GM18508 (cell line): Measurements from ENCODE around the gene HCFC1R1.
"Not testable (repeated sequence)": the region's sequence is repeated elsewhere in the genome, so short reads cannot be mapped to it uniquely, and the experiment has no call there.

Experiments
- ATAC-seq: cut with Tn5 transposase; IDR thresholded peaks from one replicate; pipeline ENCODE4 v1.9.1; 2021; ENCODE audit warnings: moderate number of reproducible peaks; ENCODE audit not compliant: insufficient read depth, unreplicated experiment

HCFC1R1 gene

DNA sequence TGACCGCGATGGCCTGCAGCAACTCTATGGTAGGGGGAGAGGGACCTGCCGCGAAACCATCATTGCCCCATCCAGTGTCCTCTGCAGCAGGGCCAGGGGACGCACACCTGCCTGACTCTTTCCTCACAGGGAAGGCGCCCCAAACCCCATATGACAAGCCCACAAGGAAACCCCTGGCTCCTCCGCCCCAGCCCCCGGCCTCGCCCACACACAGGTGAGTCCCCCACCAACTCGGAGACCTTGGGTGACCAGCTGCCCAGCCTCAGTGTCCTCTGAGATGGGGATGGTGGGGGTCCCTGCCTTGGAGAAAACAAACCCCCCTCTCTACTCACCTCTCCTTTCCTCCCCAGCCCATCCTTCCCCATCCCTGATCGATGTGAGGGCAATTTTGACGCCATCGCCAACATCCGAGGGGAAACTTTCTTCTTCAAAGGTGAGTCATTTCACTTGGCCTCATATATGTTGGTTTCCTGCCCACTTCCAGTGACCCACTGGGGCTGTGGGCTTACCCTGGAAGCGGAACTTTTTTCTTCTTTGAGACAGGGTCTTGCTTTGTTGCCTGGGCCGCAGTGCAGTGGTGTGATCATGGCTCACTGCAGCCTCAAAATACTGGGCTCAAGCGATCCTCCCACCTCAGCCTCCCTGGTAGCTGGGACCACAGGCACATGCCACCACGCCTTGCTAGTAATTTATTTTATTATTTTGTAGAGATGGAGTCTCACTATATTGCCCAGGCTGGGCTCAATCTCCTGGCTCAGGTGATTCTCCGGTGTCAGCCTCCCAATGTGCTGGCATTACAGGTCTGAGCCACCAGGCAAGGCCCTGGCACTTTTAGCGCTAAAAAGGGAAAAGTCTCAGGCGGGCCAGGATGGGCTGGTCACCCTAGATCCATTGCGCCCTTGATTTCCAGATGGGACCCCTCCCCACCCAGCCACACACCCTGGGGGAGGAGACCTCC lies 33.7 kb upstream of the HCFC1R1 start:
- no peak for ATAC-seq

DNA sequence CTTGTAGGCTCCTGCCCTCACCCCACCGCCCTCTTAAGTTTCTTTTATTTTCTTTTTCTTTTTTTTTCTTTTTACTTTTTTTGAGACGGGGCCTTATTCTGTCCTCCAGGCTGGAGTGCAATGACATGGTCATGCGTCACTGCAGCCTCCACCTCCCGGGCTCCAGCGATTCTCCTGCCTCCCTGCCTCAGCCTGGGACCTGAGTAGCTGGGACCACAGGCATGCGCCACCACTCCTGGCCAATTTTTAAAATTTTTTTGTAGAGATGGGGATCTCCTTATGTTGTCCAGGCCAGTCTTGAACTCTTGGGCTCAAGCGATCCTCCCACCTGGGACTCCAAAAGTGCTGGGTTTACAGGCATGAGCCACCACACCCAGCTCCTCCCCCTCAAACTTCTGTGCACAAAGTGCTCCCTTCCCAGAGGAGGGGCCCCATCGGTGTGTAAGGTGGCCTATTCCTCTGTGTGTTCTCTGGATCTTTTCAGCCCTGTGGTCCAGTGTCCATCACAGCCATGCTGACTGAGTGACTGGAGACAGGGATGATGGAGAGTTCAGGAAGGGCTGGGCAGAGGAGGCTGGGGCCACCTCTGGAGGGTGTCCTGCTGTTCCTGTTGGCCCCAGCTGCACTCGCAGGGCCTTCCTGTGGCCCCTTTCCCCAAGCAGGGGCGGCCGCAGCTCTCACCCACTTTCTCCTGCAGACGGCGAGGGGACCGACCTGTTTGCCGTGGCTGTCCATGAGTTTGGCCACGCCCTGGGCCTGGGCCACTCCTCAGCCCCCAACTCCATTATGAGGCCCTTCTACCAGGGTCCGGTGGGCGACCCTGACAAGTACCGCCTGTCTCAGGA lies 32.8 kb upstream of the HCFC1R1 start:
- no peak for ATAC-seq

DNA sequence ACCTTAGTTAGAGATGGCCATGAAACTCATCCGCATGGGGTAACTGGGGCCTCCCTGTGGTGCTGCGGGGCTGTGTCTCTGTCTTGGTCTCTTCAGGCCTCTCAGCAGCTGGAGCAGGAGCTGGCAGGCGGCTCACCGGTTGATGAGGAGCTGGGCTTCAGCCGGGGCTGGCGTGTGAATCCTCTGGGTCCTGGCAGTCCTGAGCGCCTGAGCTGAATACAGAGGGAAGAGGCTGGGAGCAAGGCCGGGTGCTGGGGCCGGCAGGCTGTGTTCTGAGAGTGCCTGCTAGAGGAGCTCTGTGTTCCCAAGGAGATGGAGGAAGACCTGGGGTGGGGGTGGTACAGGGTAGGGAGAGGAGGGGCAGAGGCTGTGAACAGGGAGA lies 32.0 kb upstream of the HCFC1R1 start:
- ATAC-seq, result not testable (repeated sequence)

GRCh38 chr16:3054965-3055733 lies 31.4 kb upstream of the HCFC1R1 start:
- ATAC-seq, result no peak

DNA sequence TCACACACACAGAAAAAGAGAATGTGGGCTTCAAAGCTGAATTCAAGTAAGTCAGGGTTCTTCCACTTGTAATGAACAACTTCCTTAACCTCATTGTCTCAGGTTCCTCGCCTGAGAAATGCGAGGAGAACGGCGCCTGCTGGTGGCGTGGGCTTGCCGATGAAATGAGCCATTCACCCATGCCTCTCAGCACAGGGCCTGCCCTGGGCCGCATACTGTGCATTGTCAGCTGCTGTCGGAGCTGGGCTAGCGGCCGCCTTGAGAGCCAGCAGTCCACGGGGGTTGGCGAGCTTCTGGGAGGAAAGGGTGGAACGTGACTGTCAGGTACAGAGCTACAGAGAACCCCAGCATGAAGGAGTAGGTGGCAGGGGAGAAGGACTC lies 29.6 kb upstream of the HCFC1R1 start:
- ATAC-seq, result not testable (repeated sequence)

DNA sequence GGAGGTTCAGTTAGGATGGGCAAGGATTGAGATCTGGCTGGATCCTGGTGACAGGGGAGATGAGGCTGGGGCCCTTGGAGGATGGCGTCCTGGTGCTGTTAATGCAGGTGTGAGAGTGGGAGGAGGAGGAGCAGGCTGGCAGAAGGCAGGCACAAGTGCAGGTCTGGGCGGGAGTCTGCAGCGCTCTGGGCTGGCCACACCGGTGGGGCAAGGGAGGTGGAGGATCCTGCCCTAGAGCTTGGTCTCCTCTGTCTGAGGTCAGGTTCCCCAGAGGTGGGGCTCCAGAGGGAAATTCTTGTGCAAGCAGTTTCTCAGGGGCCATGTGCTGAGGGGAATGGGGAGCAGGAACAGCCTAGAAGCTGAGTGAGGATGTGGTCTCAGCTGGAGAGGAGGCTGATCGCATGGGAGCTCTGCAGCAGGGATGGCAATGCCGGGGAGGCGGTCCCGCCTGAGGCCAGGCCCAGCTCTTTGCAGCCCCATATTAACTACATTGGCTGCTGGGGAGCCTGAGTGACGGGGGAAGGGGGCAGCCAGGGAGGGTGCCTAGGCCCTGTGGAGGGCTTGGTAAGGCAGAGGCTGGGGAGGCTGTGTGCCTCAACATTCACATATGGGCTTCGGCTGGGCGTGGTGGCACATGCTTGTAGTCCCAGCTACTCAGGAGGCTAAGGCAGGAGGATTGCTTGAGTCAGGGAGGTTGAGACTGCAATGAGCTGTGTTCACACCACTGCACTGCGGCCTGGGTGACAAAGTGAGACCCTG lies 29.0 kb upstream of the HCFC1R1 start:
- ATAC-seq, result not testable (repeated sequence)

DNA sequence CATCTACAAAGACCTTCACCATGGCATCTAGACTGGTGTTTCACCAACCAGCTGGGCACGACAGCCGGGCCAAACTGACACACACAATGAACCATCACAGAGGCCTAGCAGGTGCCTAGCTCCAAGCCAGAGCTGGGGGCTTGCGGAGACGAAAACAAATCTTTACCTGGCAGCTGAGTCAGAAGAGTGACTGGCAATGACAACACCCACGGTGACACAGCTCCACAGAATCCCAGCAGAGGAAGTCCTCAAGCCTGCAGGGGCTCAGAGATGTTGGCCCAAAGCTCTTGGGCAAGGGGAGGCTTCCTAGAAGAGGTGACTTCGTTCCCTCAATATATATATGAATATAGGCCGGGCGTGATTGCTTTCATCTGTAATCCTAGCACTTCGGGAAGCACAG lies 27.8 kb upstream of the HCFC1R1 start:
- no peak for ATAC-seq

- ATAC-seq, result no peak
These were observed 27.3 kb upstream of the HCFC1R1 start for GRCh38 chr16:3051009-3051408.

DNA sequence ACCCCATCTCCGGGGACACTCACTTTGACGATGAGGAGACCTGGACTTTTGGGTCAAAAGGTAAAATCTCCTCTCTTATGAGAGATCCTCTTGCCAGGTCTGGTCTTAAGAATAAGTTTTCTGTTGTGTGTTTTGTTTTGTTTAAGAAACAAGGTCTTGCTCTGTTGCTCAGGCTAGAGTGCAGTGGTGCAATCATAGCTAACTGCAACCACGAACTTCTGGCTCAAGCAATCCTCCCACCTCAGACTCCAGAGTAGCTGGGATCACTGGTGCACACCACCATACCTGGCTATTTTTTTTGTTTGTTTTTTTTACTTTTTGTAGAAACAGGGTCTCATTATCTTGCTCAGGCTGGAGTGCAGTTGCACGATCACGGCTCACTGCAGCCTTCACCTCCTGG lies 26.7 kb upstream of the HCFC1R1 start:
- no peak for ATAC-seq

- no peak for ATAC-seq
These were observed 26.3 kb upstream of the HCFC1R1 start for GRCh38 chr16:3049921-3050481.

- ATAC-seq, result no peak
These were observed 23.6 kb upstream of the HCFC1R1 start for GRCh38 chr16:3047387-3047720.

- no peak for ATAC-seq
These were observed 23.1 kb upstream of the HCFC1R1 start for GRCh38 chr16:3046641-3047386.

GRCh38 chr16:3045758-3046640 lies 22.3 kb upstream of the HCFC1R1 start, which contains the start of gene MMP25:
Gene MMP25, plus strand, starts transcription at chr16:3046561. Its CDS starts 357 bp downstream, at chr16:3046918.
- no peak for ATAC-seq

DNA sequence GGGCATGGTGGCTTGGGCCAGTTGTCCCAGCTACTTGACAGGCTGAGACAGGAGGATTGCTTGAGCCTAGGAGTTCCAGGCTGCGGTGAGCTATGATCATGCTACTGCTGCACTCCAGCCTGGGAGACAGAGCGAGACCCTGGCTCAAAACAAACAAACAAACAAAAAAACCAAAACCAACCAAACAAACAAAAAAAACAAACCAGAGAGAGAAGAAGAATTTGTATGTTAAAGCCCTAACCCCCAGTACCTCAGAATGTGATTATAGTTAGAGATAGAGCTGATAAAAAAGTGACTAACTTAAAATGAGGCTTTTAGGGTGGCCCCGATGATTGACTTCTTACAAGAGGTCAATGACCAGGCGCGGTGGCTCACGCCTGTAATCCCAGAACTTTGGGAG lies 21.0 kb upstream of the HCFC1R1 start:
- no peak for ATAC-seq

DNA sequence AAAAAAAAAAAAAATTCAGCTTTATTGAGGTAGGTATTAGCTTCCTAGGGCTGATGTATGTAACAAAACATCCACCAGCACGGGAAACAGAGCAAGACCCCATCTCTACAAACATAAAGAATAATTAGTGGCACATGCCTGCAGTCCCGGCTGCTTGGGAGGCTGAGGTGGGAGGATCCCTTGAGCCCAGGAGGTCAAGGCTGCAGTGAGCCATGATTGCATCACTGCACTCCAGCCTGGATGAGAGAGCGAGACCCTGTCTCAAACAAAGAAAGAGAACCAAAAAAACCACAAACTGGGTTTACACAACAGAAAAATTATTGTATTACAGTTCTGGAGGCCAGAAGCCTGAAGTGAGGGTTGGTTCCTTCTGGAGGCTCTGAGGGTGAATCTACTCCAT lies 18.6 kb upstream of the HCFC1R1 start:
- no peak for ATAC-seq

DNA sequence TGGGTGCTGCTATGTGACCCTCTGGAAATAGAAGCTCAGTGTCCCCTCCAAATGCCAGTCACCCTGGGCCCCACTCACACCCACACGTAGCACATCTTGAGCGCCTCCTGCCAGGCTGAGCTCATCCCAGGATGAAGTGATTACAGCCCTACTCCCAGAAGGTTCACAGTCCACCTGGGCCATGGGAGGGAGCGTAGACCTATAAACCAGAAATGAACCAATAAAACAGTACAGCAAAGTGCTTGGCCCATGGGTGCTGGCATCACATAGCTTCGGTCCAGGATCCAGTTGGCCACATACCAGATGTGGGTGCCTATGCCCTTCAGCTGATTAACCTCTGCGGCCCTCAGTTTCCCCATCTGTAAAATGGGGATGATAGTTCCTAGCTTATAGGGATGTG lies 15.2 kb upstream of the HCFC1R1 start:
- no peak for ATAC-seq

GRCh38 chr16:3038256-3038655 lies 14.5 kb upstream of the HCFC1R1 start:
- no peak for ATAC-seq

GRCh38 chr16:3036726-3037315 lies 13.1 kb upstream of the HCFC1R1 start, which contains the start of gene BICDL2:
Gene BICDL2, minus strand, starts transcription at chr16:3036944. Its CDS starts 1,448 bp downstream, at chr16:3035496.
- ATAC-seq, result no peak
